HG02763 (cell line): Measurements from ENCODE around the gene PRXL2B.

Experiments used
- ATAC-seq: cut with Tn5 transposase; IDR thresholded peaks from one replicate; pipeline ENCODE4 v1.9.1; 2021; ENCODE audit warnings: mild to moderate bottlenecking, moderate library complexity; ENCODE audit not compliant: unreplicated experiment

The PRXL2B gene

GRCh38 chr1:2596530-2597333 is 10.2 kb downstream of the PRXL2B start:
- no peak for ATAC-seq

GRCh38 chr1:2597441-2598328 is 11.1 kb downstream of the PRXL2B start:
- ATAC-seq, result no peak

- ATAC-seq, result no peak
Measured at GRCh38 chr1:2598329-2598931, 11.9 kb downstream of the PRXL2B start.

GRCh38 chr1:2601721-2602303 is 15.2 kb downstream of the PRXL2B start:
- ATAC-seq, result no peak

- no peak for ATAC-seq
Measured at GRCh38 chr1:2602311-2602835, 15.8 kb downstream of the PRXL2B start.

DNA sequence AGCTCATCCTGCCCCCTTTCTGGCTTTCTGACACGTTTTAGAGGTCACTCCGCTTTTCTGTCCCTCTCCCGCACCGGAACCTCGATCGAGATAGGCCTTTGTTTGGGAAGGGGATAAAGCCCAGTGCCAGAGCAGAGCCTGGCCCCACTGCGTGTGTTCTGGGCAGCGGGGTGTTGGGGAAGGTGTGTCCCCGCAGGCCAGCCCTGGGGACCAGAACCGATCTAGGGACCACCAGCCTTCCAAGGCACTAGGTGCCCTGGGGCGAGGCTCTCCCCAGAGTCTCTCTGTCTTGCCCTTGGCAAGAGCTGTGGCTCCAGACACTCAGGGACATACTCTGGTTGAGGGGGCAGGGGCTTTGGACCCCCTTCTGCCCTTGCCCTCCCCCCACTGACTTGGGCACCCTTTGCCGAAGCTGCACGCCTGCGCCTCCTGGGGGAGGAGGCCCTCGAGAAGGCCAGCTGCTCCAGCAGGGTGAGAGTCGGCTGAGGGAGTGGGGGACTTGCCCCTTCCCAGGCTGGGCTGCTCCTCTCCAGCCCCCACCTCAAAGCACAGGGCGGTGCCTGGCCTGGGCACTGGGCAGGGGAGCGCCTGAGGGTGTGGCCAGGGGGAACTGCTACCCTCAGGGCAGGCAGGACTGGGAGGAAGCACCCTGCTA is 16.4 kb downstream of the PRXL2B start:
- ATAC-seq, result no peak

DNA sequence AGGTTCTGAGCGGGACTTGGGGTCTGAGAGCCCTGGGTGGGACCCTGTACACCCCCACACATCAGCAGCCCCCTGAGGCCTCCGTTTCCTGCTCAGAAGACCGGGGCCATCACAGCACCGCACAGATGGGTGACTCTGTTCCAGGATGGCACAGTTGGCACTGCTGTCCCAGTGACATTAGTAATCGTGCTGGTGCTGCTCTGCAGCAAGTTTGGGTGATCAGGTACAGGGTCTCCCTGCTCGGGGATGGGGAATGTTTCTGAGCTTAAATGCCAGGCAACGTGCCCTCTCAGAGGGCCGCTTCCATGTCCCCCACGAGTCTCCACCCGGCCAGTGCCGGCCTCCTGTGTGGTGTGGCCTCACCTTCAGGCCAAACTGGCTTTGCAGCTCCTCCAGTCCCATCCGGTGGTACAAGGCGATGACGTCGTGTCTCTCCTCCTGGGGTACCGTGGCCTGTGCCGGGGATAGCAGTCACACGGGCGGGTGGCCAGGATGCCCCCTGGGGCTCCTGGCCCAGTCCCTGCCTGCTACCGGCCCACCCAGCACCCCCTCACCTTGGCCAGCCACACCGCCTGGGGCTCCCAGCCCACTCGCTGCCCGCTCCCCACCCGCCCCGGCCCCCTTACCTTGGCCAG is 17.1 kb downstream of the PRXL2B start:
- no peak for ATAC-seq

DNA sequence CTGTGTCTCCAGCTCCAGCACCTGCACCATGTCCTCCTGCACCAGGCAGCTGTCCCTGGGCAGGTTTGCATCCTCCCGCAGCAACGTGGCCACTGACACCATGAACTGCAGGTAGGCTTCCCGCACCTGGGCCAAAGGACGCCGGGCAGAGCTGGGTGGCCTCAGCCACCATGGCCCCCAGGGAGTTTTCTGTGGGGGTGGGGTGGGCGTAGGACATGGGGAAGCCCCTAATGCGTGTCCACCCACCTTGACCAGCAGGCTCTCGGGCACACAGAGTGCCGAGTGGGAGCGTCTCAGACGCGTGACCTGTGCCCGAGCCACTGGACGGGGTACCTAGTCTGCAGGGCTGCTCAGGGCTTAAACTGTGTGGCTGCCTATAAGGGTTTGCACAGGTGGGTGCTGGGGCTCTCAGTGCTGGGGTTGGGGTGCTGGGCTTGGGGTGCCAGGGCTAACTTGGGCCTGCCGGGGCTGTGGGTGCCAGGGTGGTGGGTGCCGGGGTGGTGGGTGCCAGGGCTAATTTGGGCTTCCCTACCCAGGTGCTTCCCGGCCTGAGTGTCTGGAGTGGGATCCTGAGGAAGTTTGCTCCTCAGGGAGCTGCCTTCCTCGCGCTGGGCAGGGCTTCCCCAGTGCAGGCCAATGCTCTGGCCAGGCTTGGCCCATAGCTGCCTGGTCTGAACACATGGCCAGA is 17.7 kb downstream of the PRXL2B start:
- no peak for ATAC-seq

- ATAC-seq, result no peak
Measured at GRCh38 chr1:2604844-2605508, 18.4 kb downstream of the PRXL2B start.

DNA sequence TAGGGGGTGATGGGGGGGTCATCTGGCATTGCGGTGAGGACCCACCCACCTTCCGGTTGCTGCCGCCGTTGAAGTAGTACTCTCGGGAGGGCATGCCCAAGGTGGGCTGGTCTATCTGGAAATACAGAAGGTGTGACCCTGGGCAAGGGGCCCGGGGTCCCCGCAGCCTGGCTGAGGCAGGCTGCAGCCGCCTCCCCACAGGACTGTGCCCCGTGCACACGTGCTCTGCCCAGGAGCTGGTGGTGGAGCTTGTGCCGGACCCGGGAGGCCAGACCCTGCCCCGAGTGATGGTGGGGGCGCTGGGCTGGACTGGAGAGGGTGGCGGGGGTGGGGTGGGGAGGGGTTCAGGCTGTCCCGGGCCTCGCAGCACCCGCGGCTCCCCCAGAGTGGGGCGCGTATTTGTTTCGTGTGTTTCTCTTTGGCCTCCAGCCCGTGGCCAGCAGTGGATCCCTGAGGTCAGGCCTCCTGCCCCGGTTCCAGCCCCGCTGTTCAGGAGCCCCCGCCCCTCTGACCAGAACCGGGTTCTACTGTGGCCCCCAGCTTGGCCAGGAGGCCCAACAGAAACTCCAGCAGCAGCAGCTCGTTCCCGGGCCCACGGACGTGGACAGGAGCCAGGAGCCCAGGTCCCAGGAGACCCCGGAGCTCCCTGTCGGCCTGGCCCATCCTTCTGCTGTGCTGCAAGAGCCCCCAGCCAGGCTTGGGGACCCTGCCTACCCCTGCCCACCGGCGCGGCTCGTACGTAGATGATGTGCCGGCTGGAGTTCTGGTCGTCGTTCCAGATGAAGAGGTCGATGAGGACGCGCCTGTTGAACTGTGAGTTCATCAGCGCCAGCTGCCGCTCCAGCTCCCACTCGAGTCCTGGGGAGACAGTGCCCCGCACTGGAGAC is 19.2 kb downstream of the PRXL2B start:
- no peak for ATAC-seq

GRCh38 chr1:2606396-2606880 is 19.9 kb downstream of the PRXL2B start:
- ATAC-seq, result no peak

DNA sequence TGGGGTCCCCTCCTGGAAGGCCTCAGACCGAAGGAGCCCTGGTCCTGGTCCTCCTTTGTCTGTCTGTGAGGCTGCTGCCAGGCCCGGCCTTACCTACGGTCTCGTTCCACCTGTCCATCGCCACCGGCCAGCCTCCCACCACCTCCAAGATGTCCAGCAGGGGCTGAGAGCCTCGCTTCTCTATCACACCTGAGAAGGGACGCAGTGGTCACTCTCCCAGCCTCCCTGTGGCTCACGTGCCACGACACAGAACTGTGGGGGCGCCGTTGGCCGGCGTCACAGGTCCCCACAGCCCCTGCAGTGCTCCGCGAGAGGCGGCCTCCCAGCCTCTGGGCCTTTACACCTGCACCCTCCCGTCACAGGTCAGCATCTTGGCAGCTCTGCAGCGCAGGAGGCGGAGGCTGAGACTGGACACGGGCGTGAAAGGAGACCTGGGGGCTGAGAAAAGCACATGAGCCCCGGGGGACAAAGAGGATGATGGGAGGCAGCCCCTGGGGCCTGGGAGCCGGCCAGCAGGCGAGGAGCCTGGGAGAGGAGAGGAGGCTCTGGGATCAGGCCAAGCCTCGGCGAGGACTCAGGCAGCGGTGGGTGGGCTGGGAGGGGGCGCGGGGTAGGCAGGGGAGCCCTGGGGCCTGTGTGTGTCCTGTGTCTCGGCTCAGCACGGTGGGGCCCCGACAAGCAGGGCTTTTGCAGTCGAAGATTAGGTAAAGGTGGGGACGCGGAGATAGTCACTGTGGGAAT is 20.5 kb downstream of the PRXL2B start:
- no peak for ATAC-seq

GRCh38 chr1:2607641-2608091 is 21.1 kb downstream of the PRXL2B start:
- ATAC-seq, result no peak

DNA sequence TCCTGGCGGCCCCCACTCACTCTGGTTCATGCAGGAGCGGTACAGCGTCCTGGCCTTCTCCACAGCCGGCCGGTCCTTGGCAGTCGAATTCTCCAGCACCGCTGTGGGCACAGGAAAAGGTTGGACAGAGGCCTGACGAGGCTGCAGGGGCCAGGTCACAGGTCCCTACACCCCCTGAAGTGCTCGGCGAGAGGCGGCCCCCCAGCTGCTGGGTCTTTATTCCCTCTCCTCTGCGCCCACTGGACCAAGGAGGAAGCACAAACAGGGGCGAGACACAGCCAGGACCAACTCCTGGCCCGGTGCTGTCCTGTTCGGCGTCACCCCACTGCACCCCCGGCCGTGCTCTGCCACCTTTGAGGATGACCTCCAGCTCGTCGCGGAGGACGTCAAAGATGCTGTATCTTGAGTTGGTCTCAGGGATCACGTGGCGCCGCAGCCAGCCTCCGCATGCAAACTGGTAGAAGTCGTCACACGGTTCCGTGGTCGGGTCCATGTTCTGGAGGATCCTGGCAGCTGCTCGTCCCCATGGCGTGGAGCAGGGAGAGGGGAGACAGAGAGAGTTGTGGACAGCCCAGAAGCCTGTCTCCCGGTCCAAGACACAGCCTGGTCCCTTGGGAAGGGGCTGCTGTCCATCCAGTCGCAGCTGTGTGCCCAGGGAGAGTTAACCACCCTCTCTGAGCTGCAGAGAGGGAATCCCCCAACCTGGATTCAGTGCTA is 22.9 kb downstream of the PRXL2B start:
- ATAC-seq, result no peak

DNA sequence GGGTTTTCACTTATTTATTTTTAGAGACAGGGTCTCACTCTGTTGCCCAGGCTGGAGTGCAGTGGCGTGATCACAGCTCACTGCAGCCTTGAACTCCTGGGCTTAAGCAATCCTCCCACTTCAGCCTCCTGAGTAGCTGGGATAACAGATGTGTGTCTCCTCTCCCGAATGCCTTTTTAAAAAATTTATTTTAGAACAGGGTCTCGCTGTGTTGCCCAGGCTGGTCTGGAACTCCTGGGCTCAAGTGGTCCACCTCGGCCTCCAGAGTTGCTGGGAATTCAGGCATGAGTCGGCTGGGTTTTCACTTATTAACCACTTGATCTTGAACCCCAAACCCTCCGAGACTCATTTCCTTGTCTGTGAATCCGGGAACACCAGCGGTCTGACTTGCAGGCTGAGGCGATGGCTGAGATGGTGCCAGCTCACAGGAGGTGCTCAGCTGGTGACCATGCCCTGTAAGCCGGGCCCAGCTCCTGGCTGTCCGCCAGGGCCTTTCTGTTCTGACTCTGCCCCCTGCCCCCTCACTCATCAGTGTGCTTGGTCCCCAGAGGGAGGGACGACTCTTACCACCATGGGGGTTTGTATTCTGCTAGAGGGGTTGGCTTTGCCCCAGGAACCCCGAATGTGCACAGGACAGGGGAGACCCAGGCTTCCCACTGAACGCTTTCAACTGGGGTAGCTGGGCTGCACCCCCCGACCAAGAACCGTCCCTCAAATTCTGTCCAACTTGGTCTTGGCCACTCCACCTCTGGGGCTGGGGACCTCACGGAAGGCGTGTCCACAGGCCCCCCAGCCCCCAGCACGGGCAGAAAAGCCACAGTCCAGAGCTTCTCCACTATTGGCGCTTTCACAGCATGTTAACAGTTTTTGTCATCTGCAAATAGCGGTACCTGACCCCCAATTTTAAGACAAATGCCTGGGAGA is 23.7 kb downstream of the PRXL2B start:
- ATAC-seq, result no peak
